B cell (primary cell): ENCODE measurements around the gene ZNF398. TPM values are rescaled to one million over a fixed set of nuclear protein-coding genes. Genes with fewer than 3 reads are reported as not detected.

ENCODE experiments used
- ATAC-seq: fragments of 200-7000 bp; cut with Tn5 transposase; one replicate; pipeline ENCODE4 v1.10.0; 2021; ENCODE audit warnings: low read depth, mild to moderate bottlenecking, moderate number of reproducible peaks, moderate library complexity
- CTCF ChIA-PET: fragments of 350-600 bp; sonication (Branson Sonifier 250); formaldehyde crosslinking; loops from one replicate; lab custom pipeline; 2021; ENCODE audit warnings: antibody characterized with exemption, inconsistent platforms; lab: Charles Lee
- POLR2A ChIA-PET: fragments of 350-600 bp; sonication (Branson Sonifier 250); formaldehyde crosslinking; loops from one replicate; lab custom pipeline; 2021; ENCODE audit warnings: antibody characterized with exemption; lab: Charles Lee
- DNase-seq: peaks from one replicate; pipeline ENCODE4 v3.0.0; 2013
- H2AFZ ChIP-seq: 2 replicates; pipeline ENCODE4 v1.6.1; 2012; ENCODE audit warnings: mild to moderate bottlenecking, low read depth, low read length; ENCODE audit not compliant: insufficient read depth, poor library complexity, severe bottlenecking
- H3K27ac ChIP-seq, 2 donors: 1 replicate in 1 of 2; 2 replicates in 1 of 2; pipeline ENCODE4 v1.5.1; 2012 to 2013; ENCODE audit warnings: low read length in 2 of 2, mild to moderate bottlenecking in 2 of 2, moderate library complexity in 1 of 2
- H3K27me3 ChIP-seq, 4 experiments: fragments of 200-600 bp in 1 of 4; sonication (generic) in 1 of 4; replicated peaks in 1 of 4; 1 replicate in 2 of 4; 2 replicates in 2 of 4; pipeline versions ENCODE4 v1.6.1 to v1.7.0; 2013 to 2016; ENCODE audit warnings: low read length in 3 of 4, mild to moderate bottlenecking in 2 of 4, mixed read lengths in 1 of 4, moderate library complexity in 1 of 4; ENCODE audit not compliant: insufficient read depth in 4 of 4, control insufficient read depth in 3 of 4; ENCODE audit errors: control extremely low read depth in 1 of 4
- H3K36me3 ChIP-seq, 2 experiments: replicated peaks in 1 of 2; 1 replicate in 1 of 2; 2 replicates in 1 of 2; pipeline versions ENCODE4 v1.6.1 to v1.7.1; 2013; ENCODE audit warnings: low read length in 1 of 2; ENCODE audit not compliant: insufficient read depth in 2 of 2, control insufficient read depth in 1 of 2; ENCODE audit errors: control extremely low read depth in 1 of 2, extremely low read depth in 1 of 2
- H3K4me1 ChIP-seq, 2 donors: fragments of 200-600 bp in 1 of 2; sonication (generic) in 1 of 2; 1 replicate in 1 of 2; 2 replicates in 1 of 2; pipeline versions ENCODE4 v1.5.1 to v1.6.1; 2013 to 2017; ENCODE audit warnings: low read length in 2 of 2; ENCODE audit not compliant: control insufficient read depth in 2 of 2, insufficient read depth in 2 of 2
- H3K4me2 ChIP-seq: replicated peaks from 2 replicates; pipeline ENCODE3; 2012; ENCODE audit warnings: mild to moderate bottlenecking, low read depth, low read length; ENCODE audit not compliant: poor library complexity, severe bottlenecking
- H3K4me3 ChIP-seq, 5 experiments: fragments of 200-600 bp in 1 of 5; sonication (generic) in 1 of 5; 1 replicate in 3 of 5; 2 replicates in 2 of 5; pipeline versions ENCODE4 v1.5.1 to v1.7.0; 2011 to 2016; ENCODE audit warnings: low read length in 4 of 5, mild to moderate bottlenecking in 4 of 5, low read depth in 2 of 5, control low read depth in 1 of 5, moderate library complexity in 1 of 5; ENCODE audit not compliant: insufficient read depth in 1 of 5; ENCODE audit errors: control extremely low read depth in 1 of 5, extremely low read depth in 1 of 5
- H3K79me2 ChIP-seq: fragments of 200-600 bp; sonication (generic); one replicate; pipeline ENCODE4 v1.6.0; 2016; ENCODE audit warnings: low read length; ENCODE audit not compliant: control insufficient read depth, insufficient read depth
- H3K9ac ChIP-seq: fragments of 200-600 bp; sonication (generic); 2 replicates; pipeline ENCODE4 v1.6.1; 2017; ENCODE audit warnings: mild to moderate bottlenecking, low read length, moderate library complexity
- H3K9me3 ChIP-seq, 3 donors: one replicate each; pipeline versions ENCODE4 v1.6.1 to v1.7.1; 2013; ENCODE audit warnings: low read length in 2 of 3; ENCODE audit not compliant: control insufficient read depth in 2 of 3, insufficient read depth in 1 of 3; ENCODE audit errors: control extremely low read depth in 1 of 3
- H4K20me1 ChIP-seq: 2 replicates; pipeline ENCODE4 v1.6.0; 2012; ENCODE audit warnings: mild to moderate bottlenecking, low read length; ENCODE audit not compliant: insufficient read depth, control insufficient read depth, poor library complexity, severe bottlenecking
- H3K27ac Mint-ChIP-seq: one replicate; pipeline ENCODE4 v1.8.0; 2021; ENCODE audit warnings: mixed read lengths
- H3K27me3 Mint-ChIP-seq: one replicate; pipeline ENCODE4 v1.8.0; 2021; ENCODE audit warnings: mixed read lengths
- H3K4me1 Mint-ChIP-seq: one replicate; pipeline ENCODE4 v1.8.0; 2021; ENCODE audit warnings: mixed read lengths
- H3K4me3 Mint-ChIP-seq: one replicate; pipeline ENCODE4 v1.8.0; 2021; ENCODE audit warnings: mixed read lengths
- H3K9me3 Mint-ChIP-seq: one replicate; pipeline ENCODE4 v1.8.0; 2022; ENCODE audit warnings: mixed read lengths; ENCODE audit not compliant: insufficient read depth
- CTCF ChIP-seq: fragments of 200-600 bp; IDR thresholded peaks from one replicate; pipeline ENCODE4 v1.8.0; 2022; ENCODE audit warnings: antibody characterized with exemption, mild to moderate bottlenecking
- EZH2 ChIP-seq: IDR thresholded peaks from 2 replicates; pipeline ENCODE4 v1.6.1; 2012; ENCODE audit warnings: borderline replicate concordance, low read depth, mild to moderate bottlenecking, moderate library complexity, low read length; ENCODE audit not compliant: insufficient read depth, poor library complexity, severe bottlenecking
- WGBS: methylation state at CpG from one replicate; pipeline ENCODE4 v1.1.5; 2013; ENCODE audit warnings: missing lambda C conversion rate; ENCODE audit not compliant: insufficient coverage; 5-methylcytosine and 5-hydroxymethylcytosine counted together
- intact Hi-C: fragments of 100-400 bp; cut with micrococcal nuclease; formaldehyde crosslinking; loops from one replicate; pipeline ENCODE4 v1.10.0; 2022
- polyA plus RNA-seq: library from polyadenylated mRNA; depleted of rRNA; stranded (reverse); fragments of >200 nt; gene quantifications from 2 replicates; pipeline ENCODE4 v1.2.3, GENCODE V29; 2012
- total RNA-seq, 2 donors: library from RNA; stranded (reverse); fragments of 120-200 nt in 1 of 2; gene quantifications; 1 replicate in 1 of 2; 2 replicates in 1 of 2; pipeline versions ENCODE4 v1.2.3 to v1.2.4, GENCODE V29; 2013 to 2022

Gene ZNF398
- total and polyA plus RNA-seq, 2 donors (not counting 1 experiment from before 2014, with no cell fraction given): 7.7 to 22.5 TPM

GRCh38 chr7:149197675-149198074 lies 50.4 kb downstream of the ZNF398 start:
- 93% methylated on average over 3 of the region's 4 CpGs for WGBS
- H3K4me2 ChIP-seq: no peak overlapping the region
- DNase-seq (no peak), ATAC-seq (no peak)
- Mint-ChIP-seq H3K27me3 (no peaks in the 10 kb centered on the region), H3K9me3 (no peaks in the 10 kb centered on the region), H3K4me3 (no peak overlapping the region), H3K27ac (no peak overlapping the region), H3K4me1 (peaks cover 30% of the 10 kb centered on the region)
- ChIA-PET POLR2A (no interaction called here), CTCF (interaction anchor here (1.4 kb wide), 1 partner anchor 132 kb away, joined by 4 read pairs; no protein-coding TSS in a partner anchor)
- peaks cover 14 to 18% of the 10 kb centered on the region in 2 donors for H3K4me1 ChIP-seq
- H2AFZ ChIP-seq: no peak overlapping the region
- intact Hi-C loops: loop anchor here (5.0 kb wide), 4 partner anchors 50 to 640 kb away; partner anchors contain the start of genes ZNF398, ZNF425 and ZNF862
- H3K9ac ChIP-seq: no peak overlapping the region
- TF ChIP-seq CTCF (no peak), EZH2 (no peak)
- peaks cover 6 to 21% of the 10 kb centered on the region in 2 experiments for H3K36me3 ChIP-seq
- H3K79me2 ChIP-seq: peaks cover 36% of the 10 kb centered on the region
- H4K20me1 ChIP-seq: peaks cover 10% of the 10 kb centered on the region
- H3K27ac ChIP-seq: no peak overlapping the region
- H3K27me3 ChIP-seq: no peaks in the 10 kb centered on the region
- no peak overlapping the region for H3K4me3 ChIP-seq
- H3K9me3 ChIP-seq: no peaks in the 10 kb centered on the region

- Mint-ChIP-seq H3K4me3 (no peak overlapping the region), H3K27me3 (no peaks in the 10 kb centered on the region), H3K9me3 (no peaks in the 10 kb centered on the region), H3K4me1 (peaks cover 30% of the 10 kb centered on the region), H3K27ac (no peak overlapping the region)
- peaks cover 6 to 25% of the 10 kb centered on the region in 2 experiments for H3K36me3 ChIP-seq
- H3K79me2 ChIP-seq: peaks cover 40% of the 10 kb centered on the region
- no peak overlapping the region for H2AFZ ChIP-seq
- H3K27me3 ChIP-seq: no peaks in the 10 kb centered on the region
- no peak overlapping the region for H3K4me3 ChIP-seq
- 96% methylated on average over 22 of the region's 22 CpGs for WGBS
- no peak overlapping the region for H3K4me2 ChIP-seq
- ChIA-PET CTCF (interaction anchor here (1.4 kb wide), 1 partner anchor 133 kb away, joined by 4 read pairs; no protein-coding TSS in a partner anchor), POLR2A (no interaction called here)
- H3K27ac ChIP-seq: no peak overlapping the region
- intact Hi-C loops: loop anchor here (5.0 kb wide), 4 partner anchors 51 to 639 kb away; partner anchors contain the start of genes ZNF398, ZNF425 and ZNF862
- peaks cover 14 to 18% of the 10 kb centered on the region in 2 donors for H3K4me1 ChIP-seq
- no peaks in the 10 kb centered on the region for H3K9me3 ChIP-seq
- no peak for TF ChIP-seq EZH2
- DNase-seq (no peak), ATAC-seq (no peak)
- peaks cover 10% of the 10 kb centered on the region for H4K20me1 ChIP-seq
- H3K9ac ChIP-seq: no peak overlapping the region
Measured at GRCh38 chr7:149198161-149198816, 51.0 kb downstream of the ZNF398 start.
